Neural cell (in vitro differentiated cells): ENCODE data around the gene RNLS. TPM values are rescaled to one million over a fixed set of nuclear protein-coding genes. Genes with fewer than 3 reads are reported as not detected.

ENCODE experiments used
- H2AFZ ChIP-seq: fragments of 200-600, 300-800 bp; sonication (generic), shearing (Covaris generic); 2 replicates; pipeline ENCODE4 v1.6.0; 2014; ENCODE audit warnings: low read depth, mild to moderate bottlenecking, antibody characterized with exemption, low read length, moderate library complexity
- H3F3A ChIP-seq: fragments of 200-600 bp; shearing (Covaris generic); 2 replicates; pipeline ENCODE4 v1.6.1; 2016; ENCODE audit warnings: mild to moderate bottlenecking, moderate library complexity, mixed read lengths, antibody characterized with exemption, low read length; ENCODE audit not compliant: insufficient read depth, poor library complexity, severe bottlenecking
- H3K27ac ChIP-seq: fragments of 200-600, 300-800 bp; sonication (generic), shearing (Covaris generic); 2 replicates; pipeline ENCODE4 v1.5.1; 2014; ENCODE audit warnings: mild to moderate bottlenecking, low read length, moderate library complexity
- H3K27me3 ChIP-seq: fragments of 300-800, 200-600 bp; sonication (generic), shearing (Covaris generic); 2 replicates; pipeline ENCODE4 v1.6.0; 2014; ENCODE audit warnings: mild to moderate bottlenecking, low read depth, low read length, moderate library complexity; ENCODE audit not compliant: insufficient read depth
- H3K36me3 ChIP-seq: fragments of 300-800, 200-600 bp; sonication (generic), shearing (Covaris generic); 2 replicates; pipeline ENCODE4 v1.5.1; 2014; ENCODE audit warnings: mild to moderate bottlenecking, antibody characterized with exemption, low read length, moderate library complexity; ENCODE audit not compliant: insufficient read depth
- H3K4me2 ChIP-seq: fragments of 300-800, 200-600 bp; sonication (generic), shearing (Covaris generic); 2 replicates; pipeline ENCODE4 v1.6.0; 2014; ENCODE audit warnings: mild to moderate bottlenecking, low read length
- H3K4me3 ChIP-seq: fragments of 300-800, 200-600 bp; sonication (generic), shearing (Covaris generic); 2 replicates; pipeline ENCODE4 v1.5.1; 2014; ENCODE audit warnings: mild to moderate bottlenecking, low read length, moderate library complexity
- H3K79me2 ChIP-seq: fragments of 200-600 bp; shearing (Covaris generic); replicated peaks from 2 replicates; pipeline ENCODE4 v1.6.0; 2014; ENCODE audit warnings: mild to moderate bottlenecking, low read length, moderate library complexity; ENCODE audit not compliant: insufficient read depth
- H3K9ac ChIP-seq: fragments of 300-800, 200-600 bp; sonication (generic), shearing (Covaris generic); 2 replicates; pipeline ENCODE4 v1.6.1; 2016; ENCODE audit warnings: mild to moderate bottlenecking, low read length, mixed read lengths
- H3K9me2 ChIP-seq: fragments of 200-600 bp; shearing (Covaris generic); 2 replicates; pipeline ENCODE4 v1.6.1; 2016; ENCODE audit warnings: mild to moderate bottlenecking, low read length, mixed read lengths; ENCODE audit not compliant: insufficient read depth
- H3K9me3 ChIP-seq: fragments of 200-600, 300-800 bp; sonication (generic), shearing (Covaris generic); 2 replicates; pipeline ENCODE4 v1.6.1; 2016; ENCODE audit warnings: mild to moderate bottlenecking, mixed run types, low read length, moderate library complexity, mixed read lengths
- H4K20me1 ChIP-seq: fragments of 200-600 bp; shearing (Covaris generic); 2 replicates; pipeline ENCODE4 v1.6.1; 2016; ENCODE audit warnings: mild to moderate bottlenecking, mixed run types; ENCODE audit not compliant: insufficient read depth
- CTCF ChIP-seq: fragments of 450-650 bp; IDR thresholded peaks from 2 replicates; pipeline ENCODE4 v1.5.1; 2014; ENCODE audit warnings: antibody characterized with exemption, mild to moderate bottlenecking, moderate library complexity; ENCODE audit not compliant: poor library complexity, severe bottlenecking
- EP300 ChIP-seq: fragments of 450-650 bp; conservative IDR thresholded peaks from 2 replicates; pipeline ENCODE4 v1.6.1; 2014; ENCODE audit warnings: antibody characterized with exemption, mild to moderate bottlenecking, moderate library complexity; ENCODE audit not compliant: poor library complexity, severe bottlenecking
- EZH2 ChIP-seq: fragments of 200-600, 300-800 bp; shearing (Covaris generic), sonication (generic); IDR thresholded peaks from 2 replicates; pipeline ENCODE4 v1.6.1; 2014; ENCODE audit warnings: antibody characterized with exemption, low read length, borderline replicate concordance, mild to moderate bottlenecking; ENCODE audit not compliant: insufficient read depth, poor library complexity, severe bottlenecking
- MXI1 ChIP-seq: fragments of 450-650 bp; conservative IDR thresholded peaks from 2 replicates; pipeline ENCODE4 v1.6.1; 2014; ENCODE audit warnings: antibody characterized with exemption, mild to moderate bottlenecking; ENCODE audit not compliant: poor library complexity, severe bottlenecking
- POLR2AphosphoS5 ChIP-seq: IDR thresholded peaks from 2 replicates; pipeline ENCODE4 v1.6.1; 2012
- RAD21 ChIP-seq: fragments of 450-650 bp; conservative IDR thresholded peaks from 2 replicates; pipeline ENCODE4 v1.6.1; 2014; ENCODE audit warnings: antibody characterized with exemption, mild to moderate bottlenecking, moderate library complexity
- REST ChIP-seq: IDR thresholded peaks from 2 replicates; pipeline ENCODE4 v1.6.1; 2012; ENCODE audit warnings: borderline replicate concordance
- SMC3 ChIP-seq: fragments of 450-650 bp; conservative IDR thresholded peaks from 2 replicates; pipeline ENCODE4 v1.6.1; 2014; ENCODE audit warnings: antibody characterized with exemption, mild to moderate bottlenecking, moderate library complexity; ENCODE audit not compliant: poor library complexity
- TAF1 ChIP-seq: IDR thresholded peaks from 2 replicates; pipeline ENCODE4 v1.6.1; 2012; ENCODE audit warnings: low read depth
- polyA plus RNA-seq: library from polyadenylated mRNA; depleted of rRNA; stranded (reverse); fragments of >200 nt; gene quantifications from 2 replicates; pipeline ENCODE4 v1.2.3, GENCODE V29; 2014

The RNLS gene
- polyA plus RNA-seq, 1 donor from 2014 or later, result 0.20 TPM

- no peaks in the 10 kb centered on the region for H3K9me2 ChIP-seq
- H3K9ac ChIP-seq, result no peak overlapping the region
- H3F3A ChIP-seq, result no peaks in the 10 kb centered on the region
- no peaks in the 10 kb centered on the region for H3K79me2 ChIP-seq
- no peaks in the 10 kb centered on the region for H3K9me3 ChIP-seq
- no peak overlapping the region for H3K4me2 ChIP-seq
- H3K4me3 ChIP-seq, result no peak overlapping the region
- no peak overlapping the region for H3K27ac ChIP-seq
- H3K27me3 ChIP-seq, result no peaks in the 10 kb centered on the region
- no peak overlapping the region for H2AFZ ChIP-seq
- H3K36me3 ChIP-seq, result no peaks in the 10 kb centered on the region
- no peaks in the 10 kb centered on the region for H4K20me1 ChIP-seq
- TF ChIP-seq TAF1, result no peak
- TF ChIP-seq MXI1, result no peak
- no peak for TF ChIP-seq REST
- TF ChIP-seq RAD21, result no peak
- TF ChIP-seq SMC3, result no peak
- no peak for TF ChIP-seq EZH2
- TF ChIP-seq EP300, result no peak
- no peak for TF ChIP-seq POLR2AphosphoS5
- TF ChIP-seq CTCF, result no peak
Observed at GRCh38 chr10:88262591-88263234, 320.4 kb downstream of the RNLS start.

- Histone ChIP-seq H3K9me2 (no peaks in the 10 kb centered on the region), H3K9me3 (no peaks in the 10 kb centered on the region), H3K36me3 (no peaks in the 10 kb centered on the region), H3K4me3 (no peak overlapping the region), H3K4me2 (no peak overlapping the region), H3K9ac (no peak overlapping the region), H3K27me3 (no peaks in the 10 kb centered on the region), H3K27ac (no peak overlapping the region), H3F3A (no peaks in the 10 kb centered on the region), H3K79me2 (no peaks in the 10 kb centered on the region), H4K20me1 (no peaks in the 10 kb centered on the region), H2AFZ (no peak overlapping the region)
- TF ChIP-seq MXI1, result no peak
- TF ChIP-seq EZH2, result no peak
- TF ChIP-seq POLR2AphosphoS5, result no peak
- TF ChIP-seq TAF1, result no peak
Observed at GRCh38 chr10:88261152-88261551, 322.0 kb downstream of the RNLS start.
